Smooth muscle cell (in vitro differentiated cells): ENCODE data around the gene GCHFR. TPM values are rescaled to one million over a fixed set of nuclear protein-coding genes. Genes with fewer than 3 reads are reported as not detected.

ENCODE experiments used
- DNase-seq: peaks from one replicate; lab custom pipeline; 2025; ENCODE audit not compliant: unreplicated experiment; lab: John Stamatoyannopoulos, UW
- H2AFZ ChIP-seq: fragments of 200-600 bp; sonication (generic); 2 replicates; pipeline ENCODE4 v1.6.0; 2016; ENCODE audit warnings: antibody characterized with exemption, low read depth, mild to moderate bottlenecking
- H3F3A ChIP-seq: fragments of 200-600 bp; sonication (generic); 2 replicates; pipeline ENCODE4 v1.6.0; 2017; ENCODE audit warnings: antibody characterized with exemption, low read depth
- H3K27ac ChIP-seq: fragments of 200-600 bp; sonication (generic); 2 replicates; pipeline ENCODE4 v1.5.1; 2016; ENCODE audit warnings: low read depth, mild to moderate bottlenecking
- H3K27me3 ChIP-seq: fragments of 200-600 bp; sonication (generic); 2 replicates; pipeline ENCODE4 v1.6.1; 2016; ENCODE audit warnings: low read depth, mild to moderate bottlenecking
- H3K36me3 ChIP-seq: fragments of 200-600 bp; sonication (generic); 2 replicates; pipeline ENCODE4 v1.5.1; 2016; ENCODE audit warnings: low read depth
- H3K4me1 ChIP-seq: fragments of 200-600 bp; sonication (generic); 2 replicates; pipeline ENCODE4 v1.5.1; 2016; ENCODE audit warnings: low read depth
- H3K4me2 ChIP-seq: fragments of 200-600 bp; sonication (generic); 2 replicates; pipeline ENCODE4 v1.6.0; 2016; ENCODE audit warnings: mild to moderate bottlenecking
- H3K4me3 ChIP-seq: fragments of 200-600 bp; sonication (generic); 2 replicates; pipeline ENCODE4 v1.5.1; 2016; ENCODE audit warnings: mild to moderate bottlenecking
- H3K79me2 ChIP-seq: fragments of 200-600 bp; sonication (generic); 2 replicates; pipeline ENCODE4 v1.6.0; 2016; ENCODE audit warnings: low read depth, mild to moderate bottlenecking
- H3K9ac ChIP-seq: fragments of 200-600 bp; sonication (generic); 2 replicates; pipeline ENCODE4 v1.6.0; 2016; ENCODE audit warnings: low read depth
- H3K9me3 ChIP-seq: fragments of 200-600 bp; sonication (generic); replicated peaks from 2 replicates; pipeline ENCODE4 v1.5.1; 2016; ENCODE audit warnings: low read depth
- H4K20me1 ChIP-seq: fragments of 200-600 bp; sonication (generic); 2 replicates; pipeline ENCODE4 v1.6.0; 2016; ENCODE audit warnings: low read depth
- CTCF ChIP-seq: fragments of 200-600 bp; sonication (generic); IDR thresholded peaks from 2 replicates; pipeline ENCODE4 v1.5.1; 2017; ENCODE audit warnings: borderline replicate concordance, mild to moderate bottlenecking, antibody characterized with exemption; ENCODE audit not compliant: insufficient read depth, poor library complexity, severe bottlenecking
- WGBS: methylation state at CpG from one replicate; pipeline ENCODE4 v1.1.7; 2016; ENCODE audit warnings: low lambda C conversion rate; 5-methylcytosine and 5-hydroxymethylcytosine counted together
- polyA plus RNA-seq: library from polyadenylated mRNA; unstranded; fragments of >200 nt; fragmentation: Nextera tagmentation; extraction: Ambion mirVana; gene quantifications from 2 replicates; pipeline ENCODE4 v1.2.1, GENCODE V29; 2016
- total RNA-seq: library from RNA; depleted of rRNA; stranded (reverse); fragments of >200 nt; gene quantifications from 2 replicates; pipeline ENCODE4 v1.2.3, GENCODE V29; 2014

The GCHFR gene
- total and polyA plus RNA-seq, 2 experiments from 2014 or later = 8.9 to 9.1 TPM

GRCh38 chr15:40768521-40769273 lies 4.8 kb downstream of the GCHFR start:
- 90% methylated on average over 19 of the region's 21 CpGs for WGBS
- Histone ChIP-seq H3K9ac (no peak overlapping the region), H3K4me2 (no peak overlapping the region), H4K20me1 (no peaks in the 10 kb centered on the region), H3K9me3 (no peaks in the 10 kb centered on the region), H2AFZ (no peak overlapping the region), H3K79me2 (no peaks in the 10 kb centered on the region), H3K4me3 (no peak overlapping the region), H3K27me3 (no peaks in the 10 kb centered on the region), H3K36me3 (no peaks in the 10 kb centered on the region), H3K4me1 (peaks cover 9% of the 10 kb centered on the region), H3K27ac (no peak overlapping the region), H3F3A (peaks cover 7% of the 10 kb centered on the region)
- no peak for TF ChIP-seq CTCF
- DNase-seq = no peak

GRCh38 chr15:40769274-40770146 lies 5.6 kb downstream of the GCHFR start, which contains the start of gene C15orf62:
TSS of gene C15orf62 (plus strand) at chr15:40769980. CDS start at chr15:40770496, 516 bp downstream.
- no peak within 1 kb of the TSS for H3K4me3 ChIP-seq
- H3K4me1 ChIP-seq = peaks cover 7% of the 10 kb centered on the region
- 82% methylated on average over 28 of the region's 28 CpGs for WGBS
- peaks cover 4% of the 10 kb centered on the region for H3F3A ChIP-seq
- no peak for DNase-seq
- no peak within 1 kb of the TSS for H3K27ac ChIP-seq
- TF ChIP-seq CTCF = no peak
- no peak within 1 kb of the TSS for H2AFZ ChIP-seq
- H3K9ac ChIP-seq = no peak within 1 kb of the TSS
- H3K36me3 ChIP-seq = no peaks in the 10 kb centered on the region
- H3K4me2 ChIP-seq = no peak within 1 kb of the TSS
- H3K27me3 ChIP-seq = no peaks in the 10 kb centered on the region
- H3K79me2 ChIP-seq = no peaks in the 10 kb centered on the region
- H4K20me1 ChIP-seq = no peaks in the 10 kb centered on the region
- H3K9me3 ChIP-seq = no peaks in the 10 kb centered on the region

GRCh38 chr15:40770147-40770721 lies 6.4 kb downstream of the GCHFR start:
- Histone ChIP-seq H3K9ac (no peak overlapping the region), H2AFZ (no peak overlapping the region), H3K9me3 (no peaks in the 10 kb centered on the region)

More at GRCh38 chr15:40770147-40770721, 6.4 kb downstream of the GCHFR start:
- H3K4me1 ChIP-seq = peaks cover under 1% of the 10 kb centered on the region
- H3K4me3 ChIP-seq = no peak overlapping the region
- no peaks in the 10 kb centered on the region for H3K36me3 ChIP-seq
- no peak overlapping the region for H3K27ac ChIP-seq
- H3K27me3 ChIP-seq = no peaks in the 10 kb centered on the region
- no peaks in the 10 kb centered on the region for H4K20me1 ChIP-seq
- no peak for DNase-seq
- H3K79me2 ChIP-seq = no peaks in the 10 kb centered on the region
- H3K4me2 ChIP-seq = no peak overlapping the region
- H3F3A ChIP-seq = no peaks in the 10 kb centered on the region
- WGBS = 94% methylated on average over 17 of the region's 17 CpGs
- no peak for TF ChIP-seq CTCF
